ENCODE measurements around the gene TIPRL.

GRCh38 chr1:168134132-168134531 lies 44.6 kb upstream of the TIPRL start:
- TF ChIP-seq CTCF (IDR thresholded peaks at IDR 0.05) (no peak), POLR2AphosphoS5 (IDR thresholded peaks at IDR 0.05) (no peak), POLR2A (IDR thresholded peaks at IDR 0.05) (no peak), EP300 (IDR thresholded peaks at IDR 0.05) (no peak)

All from stomach (tissue), 4 donors.